Stimulated activated CD4-positive, alpha-beta T cell treated with anti-CD3 and anti-CD28 coated beads, Interleukin-12 subunit alpha, Interleukin-12 subunit beta, amount 100 ng/mL, for 24 hours (primary cell): ENCODE data around the gene HSD17B8.
A peak's percentile ranks its signal among the peaks of the same experiment; 100 is the strongest.
"Not testable (repeated sequence)": the region's sequence is repeated elsewhere in the genome, so short reads cannot be mapped to it uniquely, and the experiment has no call there.

Experiments used
- DNase-seq, 2 experiments: peaks; one replicate each; pipeline ENCODE4 v3.0.0-alpha.2; 2020; ENCODE audit warnings: low read depth in 2 of 2

Gene HSD17B8

GRCh38 chr6:33206027-33206863 is 1.8 kb downstream of the HSD17B8 start:
- DNase-seq = no peak

- DNase-seq = no peak
These were observed 2.6 kb downstream of the HSD17B8 start for GRCh38 chr6:33206864-33207551.

- no peak for DNase-seq
These were observed 3.2 kb downstream of the HSD17B8 start for GRCh38 chr6:33207552-33208090.

- DNase-seq = peak; percentile 67 to 83
These were observed 3.9 kb downstream of the HSD17B8 start, which contains the start of gene RING1 for GRCh38 chr6:33208091-33208967. RING1 (plus strand) TSS chr6:33208500; CDS start chr6:33208823, 323 bp downstream.

DNA sequence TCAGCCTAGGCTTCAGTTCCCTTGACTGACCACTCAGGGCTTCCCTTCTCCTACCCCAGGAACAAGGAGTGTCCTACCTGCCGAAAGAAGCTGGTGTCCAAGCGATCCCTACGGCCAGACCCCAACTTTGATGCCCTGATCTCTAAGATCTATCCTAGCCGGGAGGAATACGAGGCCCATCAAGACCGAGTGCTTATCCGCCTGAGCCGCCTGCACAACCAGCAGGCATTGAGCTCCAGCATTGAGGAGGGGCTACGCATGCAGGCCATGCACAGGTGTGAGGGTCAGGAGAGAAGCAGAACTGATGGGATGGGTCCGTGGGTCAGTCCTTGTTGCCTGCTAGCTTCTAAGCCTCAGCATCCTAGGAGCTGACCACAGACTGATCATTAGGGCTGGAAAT is 5.4 kb downstream of the HSD17B8 start:
- DNase-seq = no peak

DNA sequence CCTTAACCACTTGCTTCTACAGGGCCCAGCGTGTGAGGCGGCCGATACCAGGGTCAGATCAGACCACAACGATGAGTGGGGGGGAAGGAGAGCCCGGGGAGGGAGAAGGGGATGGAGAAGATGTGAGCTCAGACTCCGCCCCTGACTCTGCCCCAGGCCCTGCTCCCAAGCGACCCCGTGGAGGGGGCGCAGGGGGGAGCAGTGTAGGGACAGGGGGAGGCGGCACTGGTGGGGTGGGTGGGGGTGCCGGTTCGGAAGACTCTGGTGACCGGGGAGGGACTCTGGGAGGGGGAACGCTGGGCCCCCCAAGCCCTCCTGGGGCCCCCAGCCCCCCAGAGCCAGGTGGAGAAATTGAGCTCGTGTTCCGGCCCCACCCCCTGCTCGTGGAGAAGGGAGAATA is 6.7 kb downstream of the HSD17B8 start:
- no peak for DNase-seq

DNA sequence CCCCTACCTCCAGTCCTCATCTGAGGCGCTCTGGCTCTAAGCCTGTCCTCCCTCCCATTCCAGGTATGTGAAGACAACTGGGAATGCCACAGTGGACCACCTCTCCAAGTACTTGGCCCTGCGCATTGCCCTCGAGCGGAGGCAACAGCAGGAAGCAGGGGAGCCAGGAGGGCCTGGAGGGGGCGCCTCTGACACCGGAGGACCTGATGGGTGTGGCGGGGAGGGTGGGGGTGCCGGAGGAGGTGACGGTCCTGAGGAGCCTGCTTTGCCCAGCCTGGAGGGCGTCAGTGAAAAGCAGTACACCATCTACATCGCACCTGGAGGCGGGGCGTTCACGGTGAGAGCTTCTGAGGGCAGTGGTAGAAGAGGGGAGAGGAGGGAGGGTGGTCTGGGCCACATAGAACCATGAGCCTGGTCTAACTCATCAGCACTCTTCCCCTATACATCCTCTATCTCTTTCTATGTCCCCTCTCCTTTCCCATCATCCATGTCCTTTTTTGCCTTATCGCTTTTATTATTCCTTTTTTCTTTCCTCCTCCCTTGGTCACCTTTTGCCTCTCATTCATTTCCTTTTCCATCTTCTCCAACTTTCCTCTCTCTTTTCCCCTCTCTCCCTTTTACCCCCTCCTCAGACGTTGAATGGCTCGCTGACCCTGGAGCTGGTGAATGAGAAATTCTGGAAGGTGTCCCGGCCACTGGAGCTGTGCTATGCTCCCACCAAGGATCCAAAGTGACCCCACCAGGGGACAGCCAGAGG is 7.4 kb downstream of the HSD17B8 start:
- no peak for DNase-seq

DNA sequence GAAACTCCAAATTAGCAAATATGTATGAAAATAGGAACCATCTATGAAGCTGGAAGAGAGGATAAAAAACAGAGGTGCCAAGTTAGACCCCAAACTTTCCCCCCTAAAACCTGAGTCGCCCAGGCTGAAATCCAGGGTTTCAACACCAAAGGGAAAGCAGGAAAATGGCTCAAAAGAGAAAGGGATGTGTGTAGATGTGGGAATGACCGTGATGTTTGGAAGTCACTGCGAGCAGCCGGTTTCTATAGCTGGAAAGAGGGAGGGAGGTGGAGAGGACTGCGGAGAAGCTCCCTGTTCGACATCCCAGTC is 8.4 kb downstream of the HSD17B8 start:
- DNase-seq = no peak

GRCh38 chr6:33213166-33213988 is 8.9 kb downstream of the HSD17B8 start:
- no peak for DNase-seq

DNA sequence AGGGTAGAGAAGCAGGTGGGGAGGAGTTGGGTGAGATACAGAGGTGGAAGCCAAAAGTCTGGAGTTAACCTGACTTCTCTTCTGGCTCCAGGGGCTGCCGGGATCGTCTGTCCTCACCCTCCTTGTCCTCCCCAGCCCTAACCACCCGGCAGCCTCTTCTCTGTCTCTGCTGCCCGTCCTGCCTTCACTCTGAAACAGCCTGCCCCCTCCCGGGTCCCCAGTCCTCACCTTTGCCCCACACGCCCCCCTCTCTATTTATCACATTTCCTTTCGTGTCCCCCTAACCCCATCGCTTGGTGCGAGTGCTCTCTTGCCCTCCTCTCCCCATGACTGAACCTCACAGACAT is 9.5 kb downstream of the HSD17B8 start:
- no peak for DNase-seq

DNA sequence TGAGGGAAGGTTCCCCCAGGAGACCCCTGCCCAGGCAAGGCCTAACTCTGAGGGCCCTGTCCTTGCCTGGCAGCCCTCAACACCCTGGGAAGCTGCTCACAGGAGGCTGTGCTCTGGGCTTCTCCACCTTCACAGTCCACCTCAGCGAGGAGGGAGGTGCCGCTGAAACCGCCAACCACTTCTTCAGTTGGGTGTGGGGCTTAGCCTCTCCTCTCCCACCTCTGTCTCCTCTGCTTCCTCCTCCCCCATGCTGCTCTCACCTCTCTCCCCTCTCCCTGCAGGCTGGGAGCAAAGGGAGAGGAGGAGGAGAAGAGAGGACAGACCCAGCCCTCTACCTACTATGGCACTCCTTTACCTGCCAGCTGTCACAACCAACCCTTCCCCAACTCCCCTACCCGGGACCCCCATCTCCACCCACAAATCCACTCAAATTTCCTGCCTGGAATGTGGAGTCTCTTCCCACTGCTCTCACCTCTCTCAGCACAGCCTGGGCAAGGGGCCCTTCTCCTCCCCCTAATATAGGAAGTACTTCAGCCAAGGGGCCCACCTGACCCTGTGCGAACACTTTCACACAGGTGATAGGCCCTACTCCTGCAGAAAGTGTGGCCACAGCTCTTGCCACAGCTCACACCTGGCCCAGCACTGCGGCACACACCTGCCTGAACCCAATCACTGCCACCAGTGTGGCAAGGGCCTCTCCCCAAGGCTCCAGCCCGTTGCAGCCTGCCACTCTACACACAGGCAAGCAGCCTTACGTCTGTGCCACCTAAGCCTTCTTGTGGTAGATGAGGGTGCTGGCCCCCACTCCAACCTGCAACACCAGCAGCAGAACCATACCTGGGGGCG is 11.0 kb downstream of the HSD17B8 start:
- no peak for DNase-seq

DNA sequence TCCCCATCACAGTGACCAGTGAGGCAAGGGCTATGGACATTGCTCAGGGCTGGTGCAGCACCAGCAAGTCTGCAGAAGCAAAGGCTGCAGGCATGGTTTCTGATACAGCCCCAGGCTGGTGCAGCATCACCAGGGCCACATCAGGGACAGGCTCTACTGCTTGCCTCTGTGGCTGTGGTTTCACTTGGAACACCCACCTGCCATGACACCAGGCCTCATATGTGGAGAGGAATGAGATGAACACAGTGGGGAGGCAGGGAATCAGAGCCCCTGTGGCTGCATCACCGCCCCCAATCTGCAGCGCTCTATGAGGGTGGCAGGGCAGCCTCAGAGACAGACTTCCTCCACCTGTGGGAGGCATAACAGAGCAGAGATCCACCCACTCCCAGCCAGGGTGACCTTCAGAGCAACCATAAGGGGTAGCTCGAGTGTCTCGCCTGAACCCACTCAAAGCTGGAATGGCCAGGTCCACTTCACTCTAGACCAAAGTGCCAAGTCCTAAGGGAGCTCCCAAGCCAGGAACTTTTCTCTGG is 11.7 kb downstream of the HSD17B8 start:
- no peak for DNase-seq

- DNase-seq = no peak
These were observed 12.8 kb downstream of the HSD17B8 start for GRCh38 chr6:33217246-33217645.

GRCh38 chr6:33217681-33218080 is 13.2 kb downstream of the HSD17B8 start:
- no peak for DNase-seq

DNA sequence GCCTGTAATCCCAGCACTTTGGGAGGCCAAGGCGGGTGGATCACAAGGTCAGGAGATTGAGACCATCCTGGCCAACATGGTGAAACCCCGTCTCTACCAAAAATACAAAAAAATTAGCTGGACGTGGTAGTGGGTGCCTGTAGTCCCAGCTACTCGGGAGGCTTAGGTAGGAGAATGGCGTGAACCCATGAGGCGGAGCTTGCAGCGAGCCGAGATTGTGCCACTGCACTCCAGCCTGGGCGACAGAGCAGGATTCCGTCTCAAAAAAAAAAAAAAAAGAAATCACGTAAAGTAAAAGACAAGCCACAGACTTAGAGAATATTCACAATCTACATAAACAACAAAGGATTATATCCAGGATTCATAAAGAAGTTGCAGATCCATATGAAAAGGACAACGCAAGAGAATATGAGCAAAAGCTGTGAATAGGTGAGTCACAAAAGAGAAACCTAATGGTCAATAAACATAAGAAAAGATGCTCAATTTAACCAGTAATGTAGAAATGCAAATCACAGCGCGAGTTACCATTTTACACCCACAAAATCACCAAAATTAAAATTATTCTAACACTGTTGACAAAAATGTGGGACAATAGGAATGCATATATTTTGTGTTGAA is 22.2 kb downstream of the HSD17B8 start:
- not testable (repeated sequence) for DNase-seq

GRCh38 chr6:33235221-33235634 is 30.8 kb downstream of the HSD17B8 start:
- DNase-seq = no peak

GRCh38 chr6:33236328-33236727 is 31.9 kb downstream of the HSD17B8 start:
- no peak for DNase-seq

DNA sequence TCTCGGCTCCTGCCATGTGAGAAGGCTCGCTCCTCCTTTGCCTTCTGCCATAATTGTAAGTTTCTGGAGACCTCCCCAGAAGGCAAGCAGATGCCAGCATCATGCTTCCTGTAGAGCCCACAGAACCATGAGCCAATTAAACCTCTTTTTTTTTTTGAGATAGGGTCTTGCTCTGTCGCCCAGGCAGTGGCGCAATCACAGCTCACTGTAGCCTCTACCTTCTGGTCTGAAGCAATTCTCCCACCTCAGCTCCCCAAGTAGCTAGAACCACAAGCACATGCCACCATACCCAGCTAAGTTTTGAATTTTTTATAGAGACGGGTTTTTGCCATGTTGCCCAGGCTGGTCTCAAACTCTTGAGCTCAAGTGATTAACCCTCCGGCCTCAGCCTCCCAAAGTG is 32.4 kb downstream of the HSD17B8 start:
- no peak for DNase-seq

- no peak for DNase-seq
These were observed 33.3 kb downstream of the HSD17B8 start for GRCh38 chr6:33237741-33238140.
